GF-D8 (cell line): ENCODE measurements around the gene DHX9.

Experiments used
- DNase-seq: peaks from one replicate; lab custom pipeline; 2025; lab: John Stamatoyannopoulos, UW

The DHX9 gene

DNA sequence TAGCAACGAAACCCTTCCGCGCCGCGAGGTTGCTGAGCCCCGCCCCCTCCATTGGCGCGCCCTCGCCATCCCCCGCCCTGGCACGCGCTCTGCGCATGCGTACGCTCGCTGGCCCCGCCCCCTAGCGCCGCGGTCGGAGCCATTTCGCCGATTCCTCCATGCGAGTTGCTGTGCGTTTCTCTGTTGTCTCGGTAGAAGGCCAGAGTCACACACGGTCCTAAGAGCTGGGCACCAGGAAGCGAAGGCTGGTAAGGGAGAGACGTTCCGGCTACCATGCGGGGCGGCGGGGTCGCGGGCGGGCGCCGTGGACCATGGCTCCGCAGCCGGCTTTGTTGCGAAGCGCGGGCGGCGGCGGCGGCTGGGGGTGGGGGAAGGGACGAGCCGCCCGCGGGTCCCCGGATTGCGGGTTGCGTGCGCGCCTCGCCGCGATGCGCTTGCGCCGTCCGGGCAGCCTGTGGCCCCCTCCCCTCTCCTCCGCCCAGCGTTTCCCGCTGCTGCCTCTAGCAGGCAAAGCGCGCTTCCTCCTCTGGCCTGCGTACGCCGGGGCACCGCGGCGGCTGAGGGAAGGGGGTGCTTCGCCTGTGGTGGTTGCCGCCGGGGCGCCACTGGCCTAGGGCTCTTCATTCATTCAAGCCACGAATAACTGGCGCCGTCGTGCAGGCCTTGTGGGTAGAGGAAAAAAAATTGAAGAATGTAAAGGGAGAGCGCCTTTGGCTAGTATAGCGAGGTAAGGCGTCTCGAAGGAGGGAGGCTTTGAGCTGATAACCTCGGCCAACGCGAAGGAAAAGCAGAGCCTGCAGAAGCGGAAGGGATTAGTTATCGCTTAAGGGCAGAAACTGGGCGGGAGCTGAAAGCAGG, at the start of gene DHX9:
Gene DHX9 (plus strand): TSS at position 139 of the 858 bp plus-strand sequence. CDS start 3,220 bp downstream, outside the sequence.
- peak; percentile 87 for DNase-seq

DNA sequence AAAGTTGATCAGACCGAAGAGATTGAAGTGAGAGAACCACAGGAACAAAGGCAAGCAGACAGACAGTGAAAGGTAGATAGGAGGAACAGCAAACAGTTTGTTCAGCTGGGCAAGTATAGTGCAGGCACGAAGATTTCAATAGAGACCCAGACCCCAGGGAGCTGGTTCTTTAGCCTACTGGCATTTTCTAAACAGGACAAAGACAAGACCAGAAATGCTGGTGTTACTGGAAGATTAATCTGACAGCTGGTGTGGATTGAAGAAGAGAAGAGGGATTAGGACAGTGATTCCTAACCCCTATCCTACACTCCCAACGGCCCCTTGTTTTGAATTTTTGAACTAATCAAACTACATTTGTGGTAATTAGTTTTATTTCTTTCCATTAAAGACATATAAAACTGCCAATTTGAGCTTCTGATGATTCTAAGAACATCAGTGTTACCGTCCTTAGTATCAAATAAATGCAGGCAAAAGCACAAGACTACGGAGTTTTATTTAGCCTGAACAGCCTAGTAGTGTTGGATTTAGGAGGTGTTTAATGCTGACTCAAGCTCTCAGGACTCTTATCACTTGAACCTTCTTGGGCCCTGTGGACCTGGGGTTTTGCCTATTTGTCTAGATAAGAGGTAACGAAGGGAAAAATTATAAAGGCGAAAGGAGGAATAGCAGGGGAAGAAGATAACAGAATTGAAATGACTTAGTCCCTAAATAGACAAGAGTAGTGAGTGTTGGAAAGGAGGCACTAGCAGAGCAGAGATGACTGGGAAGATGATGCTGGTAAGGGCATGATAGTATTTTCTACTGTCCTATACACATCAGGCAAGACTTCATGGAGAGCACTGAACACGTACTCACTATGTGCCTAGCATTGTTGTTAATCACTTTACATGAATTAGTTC, 47.6 kb upstream of the DHX9 start:
- no peak for DNase-seq

DNA sequence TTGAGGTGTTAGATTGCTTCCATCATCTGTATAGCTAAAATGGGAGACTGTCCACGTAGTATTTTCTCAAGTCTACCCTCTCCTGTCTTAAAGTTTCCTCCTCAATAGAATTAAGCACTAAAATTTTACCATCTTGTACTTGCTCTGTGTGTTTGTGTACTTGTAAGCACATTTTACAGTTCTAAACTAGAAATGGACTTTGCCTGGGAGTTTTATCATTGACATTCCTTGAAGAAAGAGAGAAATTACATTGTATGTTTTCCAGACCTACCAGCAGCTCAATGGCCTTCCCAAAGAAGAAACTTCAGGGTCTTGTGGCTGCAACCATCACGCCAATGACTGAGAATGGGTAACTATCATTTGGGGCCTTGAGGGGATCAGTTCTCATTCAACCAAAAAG, 45.1 kb upstream of the DHX9 start:
- DNase-seq, result no peak

DNA sequence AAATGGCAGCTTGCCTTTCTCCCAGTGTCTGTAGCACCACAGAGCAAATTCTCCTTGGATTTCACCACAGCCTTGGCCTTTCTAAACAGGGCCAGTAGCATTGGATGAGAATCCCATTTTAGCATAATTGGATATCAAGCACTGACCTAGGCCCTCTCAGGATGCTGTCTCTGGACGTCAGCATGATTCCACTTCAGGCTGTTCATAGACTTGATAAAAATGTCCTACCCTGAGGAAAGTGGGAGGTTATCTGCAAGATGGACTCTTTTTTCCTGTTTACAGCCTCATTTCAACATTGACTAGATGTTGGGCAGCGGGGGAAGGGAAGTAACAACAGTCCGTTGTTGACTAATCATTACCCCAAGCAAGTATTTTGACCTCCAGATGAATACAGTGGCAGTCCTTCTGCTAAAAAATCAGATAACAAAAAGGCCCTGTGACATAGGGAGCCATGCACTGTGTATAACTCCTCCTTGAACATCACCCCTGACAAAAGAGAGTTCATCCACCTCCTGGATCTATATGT, 44.4 kb upstream of the DHX9 start:
- no peak for DNase-seq

DNA sequence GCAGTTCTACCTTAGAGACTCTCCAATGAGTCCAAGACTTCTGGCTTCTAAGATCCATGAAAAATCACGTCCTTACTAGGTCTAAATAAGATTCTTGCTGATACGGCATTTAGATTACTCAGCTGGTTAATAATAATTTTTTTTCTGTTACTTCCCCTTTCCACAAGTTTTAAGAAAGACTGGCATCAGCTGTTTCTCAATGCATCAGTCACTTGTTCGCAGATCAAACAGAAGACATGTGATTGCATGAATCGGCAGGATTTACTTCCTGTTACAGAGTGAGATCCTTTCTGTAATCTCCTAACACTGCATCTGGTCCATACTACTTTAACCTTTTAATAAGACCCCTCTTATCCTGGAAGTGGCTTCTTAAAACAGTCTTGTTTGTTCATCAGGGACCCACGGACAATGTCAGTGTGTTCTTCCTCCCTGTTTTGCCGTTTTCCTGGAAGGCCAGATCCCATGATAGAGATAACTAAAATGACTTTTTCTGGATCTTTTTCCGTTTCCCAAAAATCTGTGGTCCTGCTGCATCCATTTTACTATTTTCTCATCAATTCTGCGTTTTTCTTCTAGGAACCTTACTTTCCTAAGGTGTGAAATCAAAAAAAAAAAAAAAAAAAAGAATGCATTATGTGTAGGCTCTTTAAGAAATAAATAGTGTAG, 43.5 kb upstream of the DHX9 start:
- DNase-seq, result peak; percentile 94

DNA sequence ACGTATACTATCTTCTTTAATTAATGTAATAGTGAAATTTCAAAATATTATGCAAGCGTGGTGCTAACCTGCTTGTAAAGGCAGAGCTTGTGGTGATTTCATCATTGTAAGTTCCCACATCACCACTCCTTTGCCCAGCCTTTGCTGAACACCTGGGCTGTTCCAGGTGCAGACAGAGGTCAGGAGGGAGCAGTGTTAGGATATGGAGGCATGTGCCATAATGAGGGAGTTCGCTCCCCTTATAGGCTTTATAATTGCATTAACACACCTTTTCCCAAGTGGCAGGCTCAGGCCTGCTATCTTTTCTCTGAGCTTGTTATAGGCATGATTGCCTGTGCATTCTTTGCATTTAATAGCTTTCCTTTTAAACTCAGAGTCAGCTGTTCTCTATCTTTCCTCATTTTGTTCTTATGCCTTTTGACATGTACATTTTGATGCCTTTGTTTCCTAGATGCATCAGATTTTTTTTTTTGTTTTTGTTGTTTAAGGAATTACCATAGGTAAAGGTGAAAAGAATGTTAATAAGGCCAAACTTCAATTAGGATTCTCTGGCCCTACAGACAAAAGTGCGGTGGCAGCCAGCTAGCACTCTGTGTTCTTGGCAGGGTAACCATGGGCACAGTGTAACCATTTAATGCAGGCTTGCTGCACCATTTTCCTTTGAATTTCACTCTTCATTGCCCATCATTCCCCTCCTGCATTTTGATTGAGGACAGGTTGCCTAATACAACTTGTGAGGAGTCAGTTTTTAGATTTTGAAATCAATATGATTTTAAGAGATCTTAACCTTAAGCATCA, 36.9 kb upstream of the DHX9 start:
- no peak for DNase-seq

DNA sequence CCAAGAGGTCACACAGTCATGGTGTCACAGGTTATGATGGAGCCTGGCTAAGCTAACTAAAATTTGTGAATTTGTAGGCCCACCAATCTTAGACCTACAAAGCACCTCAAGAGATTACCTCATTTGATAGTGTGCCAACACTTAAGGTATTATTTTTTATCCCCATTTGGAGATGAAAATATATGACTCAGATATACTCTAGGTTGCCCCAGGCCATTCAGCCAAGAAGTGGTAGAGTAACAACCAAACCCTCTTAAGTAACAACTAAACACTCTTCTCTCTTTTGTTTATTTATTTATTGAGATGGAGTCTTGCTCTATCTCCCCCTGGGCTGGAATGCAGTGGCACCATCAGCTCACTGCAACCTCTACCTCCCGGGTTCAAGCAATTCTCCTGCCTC, 35.3 kb upstream of the DHX9 start:
- no peak for DNase-seq

DNA sequence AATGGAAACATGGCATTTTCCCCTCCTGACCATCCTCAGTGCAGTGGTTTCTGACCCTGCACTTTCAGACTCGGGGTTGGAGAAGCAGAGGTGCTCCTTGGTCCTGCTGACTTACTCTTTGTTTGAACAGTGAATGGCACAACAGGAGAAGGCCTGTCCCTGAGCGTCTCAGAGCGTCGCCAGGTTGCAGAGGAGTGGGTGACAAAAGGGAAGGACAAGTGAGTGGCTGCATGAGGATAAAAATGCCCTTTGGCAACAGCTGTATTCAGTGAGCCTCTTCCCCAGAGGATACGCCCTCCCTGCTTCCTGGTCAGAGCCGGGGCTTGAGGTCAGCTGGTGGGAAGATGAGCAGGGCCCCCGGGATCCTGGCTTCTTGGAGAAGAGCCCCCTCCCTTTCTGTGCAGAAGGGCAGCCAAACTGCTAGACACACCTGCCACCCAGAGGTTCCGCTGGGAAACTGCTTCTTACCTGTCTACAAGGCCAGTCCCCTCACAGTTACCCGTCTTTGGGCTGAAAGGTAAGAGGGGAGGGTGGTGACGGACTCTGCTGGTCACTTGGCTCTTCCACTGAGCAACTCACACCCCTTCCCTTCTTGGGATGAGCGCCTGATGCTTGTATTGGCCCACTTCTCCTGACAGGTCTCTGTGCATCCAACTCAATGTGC, 33.0 kb upstream of the DHX9 start:
- DNase-seq, result no peak

DNA sequence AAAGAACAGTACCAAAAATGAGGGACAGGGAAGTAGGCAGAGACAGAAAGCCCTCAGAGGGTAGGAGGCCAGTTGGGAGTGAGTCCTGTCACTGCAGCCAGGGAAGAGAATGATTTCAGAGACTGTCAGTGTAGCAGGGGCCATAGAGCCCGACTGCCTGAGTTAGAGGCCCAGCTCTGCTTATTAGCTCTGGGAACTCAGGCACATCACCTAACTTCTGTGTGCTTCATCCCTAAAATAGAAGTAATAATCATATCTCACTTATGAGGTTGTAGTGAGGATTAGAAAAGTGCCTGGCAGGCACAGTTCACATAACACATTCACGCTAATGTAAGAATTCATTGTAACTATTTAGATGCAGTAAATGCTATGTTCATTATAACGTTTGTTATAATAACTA, 31.2 kb upstream of the DHX9 start:
- no peak for DNase-seq

DNA sequence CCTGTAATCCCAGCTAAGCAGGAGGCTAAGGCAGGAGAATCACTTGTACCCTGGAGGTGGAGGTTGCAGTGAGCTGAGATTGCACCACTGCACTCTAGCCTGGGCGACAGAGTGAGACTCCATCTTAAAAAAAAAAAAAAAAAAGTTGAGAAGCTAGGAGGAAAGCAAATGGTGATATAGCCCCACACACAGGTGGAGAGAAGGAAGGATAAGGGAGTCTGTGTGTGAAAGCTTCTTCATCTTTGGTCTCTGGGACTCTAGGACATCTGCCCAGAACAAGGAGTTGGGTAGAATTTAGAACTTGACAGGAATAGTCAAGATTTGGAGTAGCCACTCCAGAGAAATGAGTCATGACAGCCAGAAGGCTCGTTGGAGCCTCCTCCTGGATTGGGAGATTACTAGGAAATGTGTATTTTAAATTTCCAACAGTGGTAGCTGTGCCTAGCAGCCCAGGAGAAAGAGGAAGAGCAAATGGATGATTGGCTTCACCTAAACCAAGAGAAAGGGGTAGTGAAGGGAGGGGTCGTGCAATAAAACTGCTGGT, 29.7 kb upstream of the DHX9 start:
- no peak for DNase-seq

DNA sequence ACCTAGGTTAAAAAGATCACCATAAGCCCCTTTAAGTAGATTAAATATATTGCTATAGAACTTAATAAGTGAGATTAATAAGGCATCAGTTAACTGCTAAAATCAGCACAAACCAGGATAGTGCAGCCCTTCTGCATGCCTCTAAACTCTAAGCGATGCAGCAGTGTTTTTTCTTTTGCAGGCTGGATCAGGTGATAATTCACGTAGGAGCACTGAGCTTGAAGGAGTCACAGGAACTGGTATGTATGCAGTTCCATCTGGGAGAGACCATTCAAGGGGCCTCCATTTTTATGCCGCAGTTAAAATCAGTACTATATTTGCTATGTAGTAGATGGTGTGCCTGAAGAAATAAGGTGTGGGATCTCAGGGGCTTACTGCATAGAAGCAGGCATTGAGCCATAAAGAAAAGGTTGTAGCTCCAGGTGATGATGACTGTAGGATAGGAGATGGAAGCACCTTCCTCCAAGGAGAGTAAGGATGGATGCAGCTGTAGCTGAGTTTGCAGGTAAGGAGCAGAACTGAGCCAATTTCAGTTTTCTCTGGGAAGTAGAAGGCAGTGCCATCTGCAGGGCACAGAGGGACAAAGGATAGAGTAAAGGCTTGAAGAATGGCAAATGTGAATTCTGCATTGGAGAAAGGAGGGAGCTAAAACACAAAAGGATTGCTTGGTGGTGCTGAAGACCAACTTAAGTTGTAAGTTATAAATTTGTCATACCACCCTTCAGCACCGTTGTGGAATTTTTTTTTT, 27.0 kb upstream of the DHX9 start:
- DNase-seq, result no peak

DNA sequence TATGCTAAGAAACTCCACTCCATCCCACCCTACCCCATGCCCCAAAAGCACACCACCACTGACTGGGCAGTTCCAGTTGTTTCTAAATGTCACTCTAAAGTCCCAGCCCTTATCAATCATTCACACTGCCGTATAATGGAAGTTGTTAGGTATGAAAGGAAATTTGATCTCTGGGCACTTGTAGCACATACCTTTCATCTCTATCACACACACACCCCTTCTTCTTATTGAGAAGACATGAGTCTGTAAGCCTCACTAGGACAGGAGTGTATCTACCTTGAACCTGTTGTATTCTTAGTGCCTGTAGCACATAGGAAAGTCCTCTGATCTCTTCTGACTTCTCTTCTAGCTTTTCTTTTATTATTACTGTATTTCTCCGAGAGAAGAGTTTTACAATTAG, 22.3 kb upstream of the DHX9 start:
- no peak for DNase-seq

DNA sequence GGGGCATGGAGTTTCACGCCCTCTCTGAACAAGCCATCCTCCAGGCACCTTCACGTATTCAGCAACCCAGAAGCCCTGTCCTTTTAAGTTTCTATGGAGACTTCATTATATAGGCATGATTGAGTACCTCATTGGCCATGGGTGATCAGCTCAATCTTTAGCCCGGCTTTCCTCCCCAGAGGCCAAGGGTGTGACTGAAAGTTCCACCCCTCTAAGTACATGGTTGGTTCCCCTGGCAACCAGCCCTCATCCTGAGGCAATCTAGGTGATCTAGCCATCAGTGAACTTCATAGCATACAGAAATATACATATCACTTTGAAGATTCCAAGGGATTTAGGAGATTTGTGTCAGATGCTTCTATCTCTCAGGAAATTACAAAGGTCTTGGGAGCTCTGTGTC, 21.3 kb upstream of the DHX9 start:
- DNase-seq, result no peak

DNA sequence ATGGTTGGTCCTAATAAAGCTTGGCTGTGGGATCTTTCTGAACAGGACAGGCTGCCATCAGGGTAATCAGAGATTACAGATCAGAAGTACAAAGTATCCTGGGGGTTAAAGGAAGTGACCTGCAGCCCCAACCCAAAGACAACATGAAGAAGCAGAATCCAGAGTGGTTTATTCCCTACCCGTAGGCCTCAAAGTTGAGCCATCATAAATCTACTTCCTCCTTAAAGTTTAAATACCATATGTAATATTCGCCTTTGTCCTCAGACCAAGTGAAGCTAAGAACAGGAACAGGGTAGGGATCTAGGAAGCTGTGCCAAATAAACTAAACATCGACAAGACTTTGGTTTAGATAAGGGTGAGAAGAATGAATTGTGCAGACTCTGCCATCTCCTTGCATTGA, 15.9 kb upstream of the DHX9 start:
- peak; percentile 4 for DNase-seq

DNA sequence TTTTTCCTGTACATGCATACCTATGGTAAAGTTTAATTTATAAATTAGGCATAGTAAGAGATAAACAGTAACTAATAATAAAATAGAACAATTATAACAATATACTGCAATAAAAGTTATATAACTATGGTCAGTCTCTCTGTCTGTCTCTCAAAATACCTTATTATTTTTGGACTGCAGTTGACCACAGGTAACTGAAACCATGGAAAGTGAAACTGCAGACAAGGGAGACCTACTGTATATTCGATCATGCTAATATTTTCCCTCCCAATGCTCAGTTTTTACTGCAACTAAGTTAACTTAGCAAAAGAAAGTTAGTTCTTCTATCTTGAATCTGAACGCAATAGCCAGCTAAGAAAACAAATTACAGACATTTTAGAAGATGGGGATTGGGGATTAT, 12.3 kb upstream of the DHX9 start:
- DNase-seq, result no peak

DNA sequence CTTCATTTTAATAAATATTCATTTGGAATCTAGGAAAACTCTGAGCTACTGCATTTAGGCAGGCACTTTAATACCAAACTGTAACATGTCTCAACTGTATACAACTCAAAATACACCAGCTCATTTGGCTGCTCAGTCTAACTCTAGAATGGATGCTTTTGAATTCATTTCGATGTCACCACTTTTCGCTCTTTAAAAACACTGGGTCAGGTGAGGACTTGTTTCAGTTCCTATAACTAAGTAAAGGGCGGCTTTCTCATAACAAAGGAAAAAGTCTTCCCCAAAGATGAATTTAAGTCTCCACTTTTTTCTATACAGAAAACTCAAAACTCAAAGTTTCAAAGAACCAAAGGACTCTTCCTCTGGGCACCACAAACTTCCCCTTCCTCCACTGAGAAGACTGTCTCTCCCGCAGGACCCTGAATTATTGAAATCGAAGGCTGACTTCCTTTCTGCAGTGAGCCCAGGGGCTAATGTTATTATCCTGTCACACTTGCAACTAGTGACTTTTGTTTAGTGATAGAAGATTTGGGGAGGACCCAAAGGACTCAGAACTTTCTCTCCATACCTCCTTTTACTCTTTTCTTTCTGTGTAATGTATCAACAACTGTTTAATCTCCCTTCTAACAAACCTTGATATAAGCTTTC, 9.7 kb upstream of the DHX9 start:
- no peak for DNase-seq

DNA sequence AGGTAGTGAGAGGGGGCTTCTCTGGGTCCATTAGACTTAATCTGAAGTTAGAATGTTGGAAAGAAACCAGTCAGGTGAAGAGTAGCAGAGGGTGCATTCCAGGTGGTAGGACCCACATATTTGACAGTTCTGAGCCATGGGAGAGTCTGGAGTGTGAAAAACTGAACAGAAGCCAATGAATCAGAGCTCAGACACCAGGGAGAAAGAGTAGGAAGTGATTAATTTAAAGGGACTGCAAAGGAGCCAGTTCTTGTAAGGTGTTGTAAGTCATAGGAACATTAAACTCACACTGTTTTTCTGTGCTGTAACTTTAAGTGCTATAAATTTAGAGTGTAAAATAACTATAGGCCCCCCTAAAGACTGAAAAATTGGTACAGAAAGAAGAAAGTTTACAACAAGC, 5.9 kb upstream of the DHX9 start:
- DNase-seq, result no peak

DNA sequence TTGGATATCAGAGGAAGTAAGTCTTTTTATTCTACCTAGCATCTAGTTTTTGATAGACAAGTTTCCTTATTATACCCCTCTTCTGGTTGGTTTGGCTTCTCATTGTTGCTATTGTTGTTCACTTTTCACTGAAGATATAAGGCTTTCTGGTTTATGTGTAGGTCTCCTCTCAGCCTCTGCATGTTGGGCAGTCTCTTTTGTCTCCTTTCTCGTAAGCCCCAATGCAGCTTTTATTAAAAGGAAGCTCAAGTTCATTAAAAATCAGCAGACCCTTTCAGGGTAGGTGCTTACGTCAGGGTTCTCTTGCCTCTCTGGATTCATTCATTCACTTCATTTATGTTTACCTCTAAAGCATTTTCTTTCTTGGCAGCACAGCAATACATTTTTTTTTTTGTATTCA, 4.8 kb upstream of the DHX9 start:
- no peak for DNase-seq

DNA sequence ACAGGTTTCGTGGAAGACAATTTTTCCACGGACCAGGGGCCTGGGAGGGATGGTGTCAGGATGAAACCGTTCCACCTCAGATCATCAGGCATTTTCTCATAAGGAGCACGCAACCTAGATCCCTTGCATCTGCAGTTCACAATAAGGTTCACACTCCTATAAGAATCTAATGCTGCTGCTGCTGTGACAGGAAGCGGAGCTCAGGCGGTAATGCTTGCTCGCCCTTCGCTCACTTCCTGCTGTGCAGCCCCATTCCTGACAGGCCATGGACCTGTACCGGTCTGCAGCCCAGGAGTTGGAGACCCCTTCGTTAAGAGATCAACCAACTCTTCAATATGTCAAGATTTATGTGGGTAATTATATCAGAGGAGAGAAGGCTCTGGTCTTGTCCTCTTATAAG, 3.3 kb upstream of the DHX9 start:
- DNase-seq, result no peak
